Sciatic nerve (tissue), 2 donors: Measurements from ENCODE around the gene ASPA. TPM values are rescaled to one million over a fixed set of nuclear protein-coding genes. Genes with fewer than 3 reads are reported as not detected.
"Not testable (repeated sequence)": the region's sequence is repeated elsewhere in the genome, so short reads cannot be mapped to it uniquely, and the experiment has no call there.

Source experiments
- ATAC-seq: fragments of 200-7000 bp; cut with Tn5 transposase; one replicate; pipeline ENCODE4 v1.9.1; 2020; ENCODE audit warnings: mild to moderate bottlenecking, moderate library complexity
- DNase-seq: peaks from one replicate; pipeline ENCODE4 v3.0.0-alpha.2; 2020; ENCODE audit warnings: low spot score
- intact Hi-C: fragments of 100-400 bp; cut with DNase I; formaldehyde crosslinking; loops from one replicate; pipeline ENCODE4 v1.14.2; 2022
- total RNA-seq: library from RNA; stranded (reverse); fragmentation: NEBNext Ultra II Directional; extraction: Animal tissue kit (Norgen Biotek cat#: 25700); gene quantifications from one replicate; pipeline ENCODE4 v1.2.1, GENCODE V29; 2021
- donor health status: DM: no; HTN: no; CAD: no.
- donor health status: DM: no; HTN: no; CAD: no.

The ASPA gene
- total RNA-seq, 1 donor from 2014 or later: 41.6 TPM

- ATAC-seq: no peak
- intact Hi-C loops: no loop called here
- DNase-seq: no peak
Observed at GRCh38 chr17:3503285-3503684, 27.5 kb downstream of the ASPA start.

- intact Hi-C loops: no loop called here
- no peak for ATAC-seq
- no peak for DNase-seq
Observed at GRCh38 chr17:3505008-3505407, 29.2 kb downstream of the ASPA start.

GRCh38 chr17:3506054-3506453, 30.3 kb downstream of the ASPA start:
- DNase-seq (no peak), ATAC-seq (no peak)
- intact Hi-C loops: no loop called here

- intact Hi-C loops: no loop called here
- ATAC-seq: no peak
- no peak for DNase-seq
Observed at GRCh38 chr17:3507071-3507470, 31.3 kb downstream of the ASPA start.

GRCh38 chr17:3507869-3508268, 32.1 kb downstream of the ASPA start:
- ATAC-seq: no peak
- intact Hi-C loops: no loop called here
- no peak for DNase-seq

GRCh38 chr17:3510090-3510489, 34.3 kb downstream of the ASPA start:
- ATAC-seq (no peak), DNase-seq (no peak)
- intact Hi-C loops: no loop called here

- ATAC-seq (peak; percentile 75), DNase-seq (no peak)
- intact Hi-C loops: no loop called here
Observed at GRCh38 chr17:3511852-3512504, 36.2 kb downstream of the ASPA start.

GRCh38 chr17:3512505-3513171, 36.8 kb downstream of the ASPA start:
- peak; percentile 98 for ATAC-seq
- intact Hi-C loops: no loop called here
- DNase-seq: peak; percentile 84

GRCh38 chr17:3513305-3514035, 37.7 kb downstream of the ASPA start:
- intact Hi-C loops: no loop called here
- no peak for DNase-seq
- peak; percentile 37 for ATAC-seq

GRCh38 chr17:3514167-3514566, 38.4 kb downstream of the ASPA start:
- ATAC-seq, DNase-seq, intact Hi-C loops: not testable (repeated sequence)

GRCh38 chr17:3514873-3515272, 39.1 kb downstream of the ASPA start:
- DNase-seq (no peak), ATAC-seq (no peak)
- intact Hi-C loops: no loop called here

- intact Hi-C loops, DNase-seq, ATAC-seq: not testable (repeated sequence)
Observed at GRCh38 chr17:3519472-3519871, 43.7 kb downstream of the ASPA start.

GRCh38 chr17:3524024-3524423, 48.2 kb downstream of the ASPA start:
- no peak for ATAC-seq
- peak; percentile 41 for DNase-seq
- intact Hi-C loops: no loop called here

- peak; percentile 33 for DNase-seq
- intact Hi-C loops: no loop called here
- no peak for ATAC-seq
Observed at GRCh38 chr17:3526491-3526890, 50.7 kb downstream of the ASPA start.

GRCh38 chr17:3526971-3527370, 51.2 kb downstream of the ASPA start:
- DNase-seq (no peak), ATAC-seq (no peak)
- intact Hi-C loops: no loop called here

GRCh38 chr17:3527468-3527867, 51.7 kb downstream of the ASPA start:
- ATAC-seq (no peak), DNase-seq (no peak)
- intact Hi-C loops: no loop called here

GRCh38 chr17:3527896-3528295, 52.1 kb downstream of the ASPA start:
- ATAC-seq (no peak), DNase-seq (peak; percentile 42)
- intact Hi-C loops: no loop called here

- intact Hi-C loops: no loop called here
- peak; percentile 53 for DNase-seq
Observed at GRCh38 chr17:3528403-3528851, 52.6 kb downstream of the ASPA start.

GRCh38 chr17:3528880-3529511, 53.2 kb downstream of the ASPA start:
- intact Hi-C loops: no loop called here
- peak; percentile 3 for ATAC-seq
- peak; percentile 59 for DNase-seq

More at GRCh38 chr17:3528403-3528851, 52.6 kb downstream of the ASPA start:
- no peak for ATAC-seq
